DMS53 (cell line): ENCODE measurements around the gene EPM2A.
"Not testable (repeated sequence)": the region's sequence is repeated elsewhere in the genome, so short reads cannot be mapped to it uniquely, and the experiment has no call there.

ENCODE experiments used
- DNase-seq: peaks from one replicate; lab custom pipeline; 2025; lab: John Stamatoyannopoulos, UW

The EPM2A gene

GRCh38 chr6:145735356-145736165 lies at the start of gene EPM2A:
Gene EPM2A, minus strand, starts transcription at chr6:145735520. Its CDS starts 22 bp downstream, at chr6:145735498.
- DNase-seq, result peak; percentile 90

GRCh38 chr6:145784683-145785082 lies 49.4 kb upstream of the EPM2A start:
- no peak for DNase-seq

- DNase-seq, result peak; percentile 35
These were observed 48.5 kb upstream of the EPM2A start for GRCh38 chr6:145783796-145784195.

- no peak for DNase-seq
These were observed 37.5 kb upstream of the EPM2A start for GRCh38 chr6:145772846-145773245.

- no peak for DNase-seq
These were observed 30.1 kb upstream of the EPM2A start for GRCh38 chr6:145765449-145765848.

- peak; percentile 28 for DNase-seq
These were observed 28.4 kb upstream of the EPM2A start for GRCh38 chr6:145763742-145764141.

GRCh38 chr6:145761584-145761983 lies 26.3 kb upstream of the EPM2A start:
- peak; percentile 13 for DNase-seq

- no peak for DNase-seq
These were observed 22.8 kb upstream of the EPM2A start for GRCh38 chr6:145758113-145758512.

- DNase-seq, result peak; percentile 7
These were observed 20.9 kb upstream of the EPM2A start for GRCh38 chr6:145756170-145756662.

GRCh38 chr6:145755682-145756081 lies 20.4 kb upstream of the EPM2A start:
- no peak for DNase-seq

- DNase-seq, result no peak
These were observed 17.3 kb upstream of the EPM2A start for GRCh38 chr6:145752638-145753037.

GRCh38 chr6:145749632-145750031 lies 14.3 kb upstream of the EPM2A start:
- DNase-seq, result peak; percentile 49

- DNase-seq, result no peak
These were observed 10.5 kb upstream of the EPM2A start for GRCh38 chr6:145745861-145746260.

- DNase-seq, result no peak
These were observed 9.3 kb upstream of the EPM2A start for GRCh38 chr6:145744619-145745018.

GRCh38 chr6:145743332-145743731 lies 8.0 kb upstream of the EPM2A start:
- DNase-seq, result no peak

- not testable (repeated sequence) for DNase-seq
These were observed 7.2 kb upstream of the EPM2A start for GRCh38 chr6:145742472-145742871.

GRCh38 chr6:145739685-145740084 lies 4.4 kb upstream of the EPM2A start:
- DNase-seq, result not testable (repeated sequence)

GRCh38 chr6:145738265-145738664 lies 2.9 kb upstream of the EPM2A start:
- DNase-seq, result no peak

GRCh38 chr6:145736661-145737144 lies 1.4 kb upstream of the EPM2A start:
- DNase-seq, result peak; percentile 3

GRCh38 chr6:145734486-145735355 lies 599 bp downstream of the EPM2A start:
- DNase-seq, result peak; percentile 92

- DNase-seq, result peak; percentile 19
These were observed 1.5 kb downstream of the EPM2A start for GRCh38 chr6:145733810-145734209.

GRCh38 chr6:145733207-145733606 lies 2.1 kb downstream of the EPM2A start:
- DNase-seq, result no peak

- no peak for DNase-seq
These were observed 3.9 kb downstream of the EPM2A start for GRCh38 chr6:145731447-145731846.
